GM12864 (cell line): ENCODE measurements around the gene HPX.

ENCODE experiments used
- DNase-seq: peaks from one replicate; pipeline ENCODE4 v3.0.0-alpha.2; 2011; ENCODE audit warnings: low read depth
- H3K4me3 ChIP-seq: 2 replicates; pipeline ENCODE4 v1.5.1; 2011; ENCODE audit warnings: mild to moderate bottlenecking, low read depth, low read length, control low read depth
- TF ChIP-seq, protein P1 (sequence below): IDR thresholded peaks from 2 replicates; pipeline ENCODE4 v1.5.1; 2011; ENCODE audit warnings: low read depth, mild to moderate bottlenecking, moderate library complexity, low read length, control low read depth, inconsistent platforms; ENCODE audit errors: missing control alignments

The HPX gene, protein sequence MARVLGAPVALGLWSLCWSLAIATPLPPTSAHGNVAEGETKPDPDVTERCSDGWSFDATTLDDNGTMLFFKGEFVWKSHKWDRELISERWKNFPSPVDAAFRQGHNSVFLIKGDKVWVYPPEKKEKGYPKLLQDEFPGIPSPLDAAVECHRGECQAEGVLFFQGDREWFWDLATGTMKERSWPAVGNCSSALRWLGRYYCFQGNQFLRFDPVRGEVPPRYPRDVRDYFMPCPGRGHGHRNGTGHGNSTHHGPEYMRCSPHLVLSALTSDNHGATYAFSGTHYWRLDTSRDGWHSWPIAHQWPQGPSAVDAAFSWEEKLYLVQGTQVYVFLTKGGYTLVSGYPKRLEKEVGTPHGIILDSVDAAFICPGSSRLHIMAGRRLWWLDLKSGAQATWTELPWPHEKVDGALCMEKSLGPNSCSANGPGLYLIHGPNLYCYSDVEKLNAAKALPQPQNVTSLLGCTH

DNA sequence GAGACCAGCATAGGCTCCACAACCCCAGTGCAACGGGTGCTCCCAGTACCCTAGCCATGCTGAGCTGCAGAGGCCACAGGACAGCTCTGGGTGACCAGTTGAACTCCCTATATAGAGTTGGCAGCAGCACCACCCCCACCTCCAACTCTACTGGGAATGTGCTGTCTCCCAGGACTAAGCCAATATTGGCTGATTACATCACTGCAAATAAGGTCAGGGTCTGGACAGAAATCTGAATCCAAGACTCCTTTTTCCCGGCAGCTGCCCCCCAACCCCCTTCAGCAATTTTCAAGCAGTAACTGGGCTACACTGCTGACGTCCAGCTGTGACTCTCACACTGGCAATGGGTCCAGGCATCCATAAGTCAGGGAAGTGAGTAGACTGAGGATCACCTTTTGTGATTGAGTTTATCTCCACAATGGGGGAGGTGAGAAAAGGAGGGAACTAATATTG, at the start of gene HPX:
TSS of gene HPX (minus strand) at position 82 of the 453 bp plus-strand sequence. CDS start at position 58, 24 bp downstream.
- no peak within 1 kb of the TSS for H3K4me3 ChIP-seq
- TF ChIP-seq, protein P1, sequence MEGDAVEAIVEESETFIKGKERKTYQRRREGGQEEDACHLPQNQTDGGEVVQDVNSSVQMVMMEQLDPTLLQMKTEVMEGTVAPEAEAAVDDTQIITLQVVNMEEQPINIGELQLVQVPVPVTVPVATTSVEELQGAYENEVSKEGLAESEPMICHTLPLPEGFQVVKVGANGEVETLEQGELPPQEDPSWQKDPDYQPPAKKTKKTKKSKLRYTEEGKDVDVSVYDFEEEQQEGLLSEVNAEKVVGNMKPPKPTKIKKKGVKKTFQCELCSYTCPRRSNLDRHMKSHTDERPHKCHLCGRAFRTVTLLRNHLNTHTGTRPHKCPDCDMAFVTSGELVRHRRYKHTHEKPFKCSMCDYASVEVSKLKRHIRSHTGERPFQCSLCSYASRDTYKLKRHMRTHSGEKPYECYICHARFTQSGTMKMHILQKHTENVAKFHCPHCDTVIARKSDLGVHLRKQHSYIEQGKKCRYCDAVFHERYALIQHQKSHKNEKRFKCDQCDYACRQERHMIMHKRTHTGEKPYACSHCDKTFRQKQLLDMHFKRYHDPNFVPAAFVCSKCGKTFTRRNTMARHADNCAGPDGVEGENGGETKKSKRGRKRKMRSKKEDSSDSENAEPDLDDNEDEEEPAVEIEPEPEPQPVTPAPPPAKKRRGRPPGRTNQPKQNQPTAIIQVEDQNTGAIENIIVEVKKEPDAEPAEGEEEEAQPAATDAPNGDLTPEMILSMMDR, result no peak
- no peak for DNase-seq

DNA sequence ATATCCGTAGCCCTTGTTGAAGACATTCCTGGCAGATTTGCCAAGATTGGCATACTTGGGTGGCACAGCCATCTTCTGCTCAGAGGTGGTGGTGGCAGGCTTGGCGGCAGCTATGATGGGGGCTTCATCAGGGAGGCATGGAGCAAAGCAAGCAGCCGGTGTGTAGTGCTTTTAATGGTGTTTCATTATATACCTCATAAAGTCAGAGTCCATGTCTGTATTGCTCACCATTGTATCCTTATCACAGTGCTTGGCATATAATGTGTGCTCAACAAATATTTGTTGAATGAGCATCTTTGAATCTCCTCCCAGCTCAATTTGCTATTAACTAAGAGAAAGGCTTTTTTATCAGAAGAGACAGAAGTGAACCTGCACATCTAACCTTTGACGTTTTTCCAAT, 48.5 kb upstream of the HPX start:
- H3K4me3 ChIP-seq, result no peak overlapping the region
- no peak for DNase-seq
- TF ChIP-seq, protein P1, result no peak

DNA sequence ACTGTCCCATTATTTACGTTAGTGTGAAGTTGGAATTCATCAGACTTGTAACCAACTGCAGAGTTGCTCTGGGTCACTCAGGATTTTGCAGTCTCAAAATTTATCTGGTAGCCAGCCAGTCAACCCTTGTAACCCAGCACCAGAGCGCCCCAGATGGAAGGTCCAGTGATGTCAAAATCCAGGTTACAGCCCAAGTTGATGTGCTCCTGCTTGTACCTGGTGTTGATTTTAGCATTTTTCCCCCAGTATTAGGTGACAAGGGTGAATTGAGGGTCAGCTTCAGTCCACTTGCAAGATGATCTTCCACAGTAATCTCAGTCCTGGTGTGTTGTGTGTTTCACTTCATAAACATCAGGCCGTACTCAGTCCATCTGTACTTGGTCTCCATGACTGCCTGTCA, 48.0 kb upstream of the HPX start:
- DNase-seq, result no peak
- no peak overlapping the region for H3K4me3 ChIP-seq
- TF ChIP-seq, protein P1, result no peak

- TF ChIP-seq, protein P1, result no peak
- H3K4me3 ChIP-seq, result no peak overlapping the region
- DNase-seq, result no peak
Observed at GRCh38 chr11:6488342-6488741, 47.6 kb upstream of the HPX start.

GRCh38 chr11:6486938-6487337, 46.2 kb upstream of the HPX start:
- TF ChIP-seq, protein P1, result no peak
- H3K4me3 ChIP-seq, result no peak overlapping the region
- DNase-seq, result no peak

- TF ChIP-seq, protein P1, result no peak
- DNase-seq, result no peak
- H3K4me3 ChIP-seq, result no peak overlapping the region
Observed at GRCh38 chr11:6486256-6486655, 45.5 kb upstream of the HPX start.

DNA sequence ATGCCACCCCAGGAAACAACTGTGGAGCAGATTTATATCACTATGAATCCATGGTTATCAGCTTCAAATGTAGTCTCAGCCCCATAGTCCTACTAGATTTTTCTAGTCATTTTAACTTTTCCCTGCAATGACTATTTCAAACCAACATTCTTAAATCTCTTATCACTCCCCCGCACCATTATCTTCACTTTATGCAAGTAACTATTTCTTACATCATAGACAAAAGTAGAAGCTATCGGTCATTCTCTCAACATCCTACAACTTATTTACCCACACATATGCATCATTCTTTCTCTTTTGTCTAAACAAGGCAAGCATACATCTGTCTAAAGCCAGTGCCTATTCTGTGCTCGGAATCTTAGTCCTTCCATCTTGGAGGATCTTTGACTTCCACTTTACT, 44.9 kb upstream of the HPX start:
- TF ChIP-seq, protein P1, result no peak
- no peak overlapping the region for H3K4me3 ChIP-seq

More for the DNA sequence above, 44.9 kb upstream of the HPX start:
- DNase-seq, result no peak
